HepG2 (cell line): ENCODE measurements around the gene PSMB3. TPM values are rescaled to one million over a fixed set of nuclear protein-coding genes. Genes with fewer than 3 reads are reported as not detected.

Experiments
- DNMT1 ChIP-seq: sonication (generic); formaldehyde crosslinking; IDR thresholded peaks from 2 replicates; pipeline ENCODE4 v1.5.1; 2020; ENCODE audit warnings: mild to moderate bottlenecking, missing genetic modification reagents
- KLF16 ChIP-seq, 2 experiments: sonication (generic) in 1 of 2; formaldehyde crosslinking in 1 of 2; IDR thresholded peaks; 2 replicates each; pipeline versions ENCODE4 v1.6.1 to v1.8.0; 2016 to 2023; ENCODE audit warnings: missing genetic modification reagents in 2 of 2, missing compliant biosample characterization in 1 of 2
- NFKBIZ ChIP-seq: IDR thresholded peaks from 2 replicates; pipeline ENCODE4 v1.6.1; 2018; ENCODE audit warnings: missing genetic modification reagents, missing compliant biosample characterization
- RAD21 ChIP-seq: fragments of 450-650 bp; formaldehyde crosslinking; IDR thresholded peaks from 2 replicates; pipeline ENCODE4 v1.5.0; 2020; ENCODE audit warnings: mild to moderate bottlenecking
- RCOR2 ChIP-seq: IDR thresholded peaks from 2 replicates; pipeline ENCODE4 v1.6.1; 2016; ENCODE audit warnings: missing biosample characterization, missing genetic modification reagents
- SRSF1 ChIP-seq: fragments of 200-400 bp; formaldehyde crosslinking; optimal IDR thresholded peaks from 2 replicates; pipeline ENCODE3; 2017; ENCODE audit warnings: mild to moderate bottlenecking, low read depth, low read length, moderate library complexity
- ZNF354B ChIP-seq: sonication (generic); formaldehyde crosslinking; IDR thresholded peaks from 2 replicates; pipeline ENCODE4 v1.8.0; 2022; ENCODE audit warnings: mild to moderate bottlenecking, missing genetic modification reagents
- polyA plus RNA-seq, 8 experiments: library from polyadenylated mRNA; depleted of rRNA in 3 of 8; stranded (reverse) in 7 of 8; unstranded in 1 of 8; fragments of >200 nt; fragmentation: Illumina TruSeq in 4 of 8; extraction: Trizol in 4 of 8; gene quantifications; 2 replicates each; pipeline versions ENCODE4 v1.2.1 to v1.2.3, GENCODE V29; 2011 to 2016; ENCODE audit warnings: low read depth in 4 of 8, missing spikeins in 1 of 8, mixed read lengths in 1 of 8; ENCODE audit not compliant: insufficient read depth in 1 of 8
- total RNA-seq, 5 experiments: library from RNA; depleted of rRNA; stranded (reverse); fragments of >200 nt; fragmentation: Illumina TruSeq; extraction: Trizol; gene quantifications; 2 replicates each; pipeline ENCODE4 v1.2.3, GENCODE V29; 2016; ENCODE audit warnings: low read depth in 1 of 5
- TF ChIP-seq, protein P1 (sequence below): sonication (generic); formaldehyde crosslinking; IDR thresholded peaks from 2 replicates; pipeline ENCODE4 v1.5.0; 2020; ENCODE audit warnings: mild to moderate bottlenecking, missing genetic modification reagents, borderline replicate concordance
- TF ChIP-seq, protein P2 (sequence below): sonication (generic); formaldehyde crosslinking; IDR thresholded peaks from 2 replicates; pipeline ENCODE4 v1.4.0; 2020; ENCODE audit warnings: missing genetic modification reagents
- TF ChIP-seq, protein P3 (sequence below): sonication (generic); formaldehyde crosslinking; IDR thresholded peaks from 2 replicates; pipeline ENCODE4 v1.4.0; 2020; ENCODE audit warnings: mild to moderate bottlenecking, low read depth, missing genetic modification reagents
- TF ChIP-seq, protein P4 (sequence below): sonication (generic); formaldehyde crosslinking; IDR thresholded peaks from 2 replicates; pipeline ENCODE4 v1.8.0; 2022; ENCODE audit warnings: missing genetic modification reagents, low read depth, mild to moderate bottlenecking, borderline replicate concordance
- TF ChIP-seq, protein P5 (sequence below): sonication (generic); formaldehyde crosslinking; IDR thresholded peaks from 2 replicates; pipeline ENCODE4 v1.8.1; 2023; ENCODE audit warnings: mild to moderate bottlenecking, missing genetic modification reagents, borderline replicate concordance
- TF ChIP-seq, protein P6 (sequence below): sonication (generic); formaldehyde crosslinking; IDR thresholded peaks from 2 replicates; pipeline ENCODE4 v1.4.0; 2020; ENCODE audit warnings: missing genetic modification reagents, mild to moderate bottlenecking, borderline replicate concordance
- TF ChIP-seq, protein P7 (sequence below): IDR thresholded peaks from 2 replicates; pipeline ENCODE4 v1.6.1; 2016; ENCODE audit warnings: low read depth, borderline replicate concordance

PSMB3 gene
- total and polyA plus RNA-seq, 2 of the 13 experiments (the other 11 are each of a cell fraction or from before 2014, with no cell fraction given): 366 to 517 TPM

DNA sequence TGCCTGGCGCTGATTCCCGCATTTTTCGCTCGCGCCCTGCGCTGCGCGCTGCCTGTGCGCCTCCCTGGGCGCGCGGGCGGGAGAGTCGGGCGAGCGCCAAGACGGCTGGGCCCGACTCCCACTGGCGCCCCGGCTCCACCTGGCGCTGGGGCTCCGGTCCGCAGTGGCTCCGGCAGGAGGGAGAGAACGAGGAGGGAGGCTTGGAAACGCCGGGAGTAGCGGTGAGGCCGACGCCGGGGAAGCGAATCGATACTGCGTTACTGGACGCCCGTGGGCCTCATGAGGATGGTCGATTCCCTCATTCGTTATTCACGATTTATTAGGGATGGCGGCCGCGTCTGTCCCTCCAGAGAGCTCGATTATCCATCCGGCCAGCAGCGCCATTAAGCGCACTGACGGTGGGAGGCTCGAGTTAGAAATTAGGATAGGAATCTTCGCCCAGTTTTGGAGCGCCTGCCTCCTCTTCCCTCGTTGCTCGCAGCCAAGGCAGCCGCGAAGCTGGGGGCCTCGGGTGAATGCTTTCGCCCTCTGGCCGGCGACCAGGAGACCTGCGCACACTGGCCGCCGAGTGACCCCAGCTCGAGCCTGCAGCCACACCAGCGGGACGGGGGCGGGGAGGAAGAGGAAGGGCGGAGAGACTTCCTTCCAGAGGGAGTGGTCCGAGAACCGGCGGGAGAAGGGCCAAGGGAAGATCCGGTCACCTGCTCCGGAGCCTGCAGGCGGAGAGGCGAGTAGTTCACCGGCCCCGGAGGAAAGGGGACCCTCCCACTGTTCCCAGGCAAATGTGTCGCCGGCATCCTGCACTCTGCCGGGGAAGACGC, 3.1 kb upstream of the PSMB3 start (continued):
- TF ChIP-seq, protein P1, sequence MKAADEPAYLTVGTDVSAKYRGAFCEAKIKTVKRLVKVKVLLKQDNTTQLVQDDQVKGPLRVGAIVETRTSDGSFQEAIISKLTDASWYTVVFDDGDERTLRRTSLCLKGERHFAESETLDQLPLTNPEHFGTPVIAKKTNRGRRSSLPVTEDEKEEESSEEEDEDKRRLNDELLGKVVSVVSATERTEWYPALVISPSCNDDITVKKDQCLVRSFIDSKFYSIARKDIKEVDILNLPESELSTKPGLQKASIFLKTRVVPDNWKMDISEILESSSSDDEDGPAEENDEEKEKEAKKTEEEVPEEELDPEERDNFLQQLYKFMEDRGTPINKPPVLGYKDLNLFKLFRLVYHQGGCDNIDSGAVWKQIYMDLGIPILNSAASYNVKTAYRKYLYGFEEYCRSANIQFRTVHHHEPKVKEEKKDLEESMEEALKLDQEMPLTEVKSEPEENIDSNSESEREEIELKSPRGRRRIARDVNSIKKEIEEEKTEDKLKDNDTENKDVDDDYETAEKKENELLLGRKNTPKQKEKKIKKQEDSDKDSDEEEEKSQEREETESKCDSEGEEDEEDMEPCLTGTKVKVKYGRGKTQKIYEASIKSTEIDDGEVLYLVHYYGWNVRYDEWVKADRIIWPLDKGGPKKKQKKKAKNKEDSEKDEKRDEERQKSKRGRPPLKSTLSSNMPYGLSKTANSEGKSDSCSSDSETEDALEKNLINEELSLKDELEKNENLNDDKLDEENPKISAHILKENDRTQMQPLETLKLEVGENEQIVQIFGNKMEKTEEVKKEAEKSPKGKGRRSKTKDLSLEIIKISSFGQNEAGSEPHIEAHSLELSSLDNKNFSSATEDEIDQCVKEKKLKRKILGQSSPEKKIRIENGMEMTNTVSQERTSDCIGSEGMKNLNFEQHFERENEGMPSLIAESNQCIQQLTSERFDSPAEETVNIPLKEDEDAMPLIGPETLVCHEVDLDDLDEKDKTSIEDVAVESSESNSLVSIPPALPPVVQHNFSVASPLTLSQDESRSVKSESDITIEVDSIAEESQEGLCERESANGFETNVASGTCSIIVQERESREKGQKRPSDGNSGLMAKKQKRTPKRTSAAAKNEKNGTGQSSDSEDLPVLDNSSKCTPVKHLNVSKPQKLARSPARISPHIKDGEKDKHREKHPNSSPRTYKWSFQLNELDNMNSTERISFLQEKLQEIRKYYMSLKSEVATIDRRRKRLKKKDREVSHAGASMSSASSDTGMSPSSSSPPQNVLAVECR: peak; percentile 89
- 0 out of 2 replicates have a peak, but pooled peaks have one; percentile 23 for TF ChIP-seq DNMT1
- TF ChIP-seq, protein P2, sequence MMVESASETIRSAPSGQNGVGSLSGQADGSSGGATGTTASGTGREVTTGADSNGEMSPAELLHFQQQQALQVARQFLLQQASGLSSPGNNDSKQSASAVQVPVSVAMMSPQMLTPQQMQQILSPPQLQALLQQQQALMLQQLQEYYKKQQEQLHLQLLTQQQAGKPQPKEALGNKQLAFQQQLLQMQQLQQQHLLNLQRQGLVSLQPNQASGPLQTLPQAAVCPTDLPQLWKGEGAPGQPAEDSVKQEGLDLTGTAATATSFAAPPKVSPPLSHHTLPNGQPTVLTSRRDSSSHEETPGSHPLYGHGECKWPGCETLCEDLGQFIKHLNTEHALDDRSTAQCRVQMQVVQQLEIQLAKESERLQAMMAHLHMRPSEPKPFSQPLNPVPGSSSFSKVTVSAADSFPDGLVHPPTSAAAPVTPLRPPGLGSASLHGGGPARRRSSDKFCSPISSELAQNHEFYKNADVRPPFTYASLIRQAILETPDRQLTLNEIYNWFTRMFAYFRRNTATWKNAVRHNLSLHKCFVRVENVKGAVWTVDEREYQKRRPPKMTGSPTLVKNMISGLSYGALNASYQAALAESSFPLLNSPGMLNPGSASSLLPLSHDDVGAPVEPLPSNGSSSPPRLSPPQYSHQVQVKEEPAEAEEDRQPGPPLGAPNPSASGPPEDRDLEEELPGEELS (CRISPR knock-in tag): peak; percentile 75
- no peak for TF ChIP-seq RCOR2
- TF ChIP-seq, protein P3, sequence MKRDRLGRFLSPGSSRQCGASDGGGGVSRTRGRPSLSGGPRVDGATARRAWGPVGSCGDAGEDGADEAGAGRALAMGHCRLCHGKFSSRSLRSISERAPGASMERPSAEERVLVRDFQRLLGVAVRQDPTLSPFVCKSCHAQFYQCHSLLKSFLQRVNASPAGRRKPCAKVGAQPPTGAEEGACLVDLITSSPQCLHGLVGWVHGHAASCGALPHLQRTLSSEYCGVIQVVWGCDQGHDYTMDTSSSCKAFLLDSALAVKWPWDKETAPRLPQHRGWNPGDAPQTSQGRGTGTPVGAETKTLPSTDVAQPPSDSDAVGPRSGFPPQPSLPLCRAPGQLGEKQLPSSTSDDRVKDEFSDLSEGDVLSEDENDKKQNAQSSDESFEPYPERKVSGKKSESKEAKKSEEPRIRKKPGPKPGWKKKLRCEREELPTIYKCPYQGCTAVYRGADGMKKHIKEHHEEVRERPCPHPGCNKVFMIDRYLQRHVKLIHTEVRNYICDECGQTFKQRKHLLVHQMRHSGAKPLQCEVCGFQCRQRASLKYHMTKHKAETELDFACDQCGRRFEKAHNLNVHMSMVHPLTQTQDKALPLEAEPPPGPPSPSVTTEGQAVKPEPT (CRISPR knock-in tag): no peak
- 0 out of 2 replicates have a peak, but pooled peaks have one; percentile 11 for TF ChIP-seq ZNF354B
- 0 out of 2 replicates have a peak, but pooled peaks have one; percentile 31 for TF ChIP-seq NFKBIZ
- TF ChIP-seq, protein P4, sequence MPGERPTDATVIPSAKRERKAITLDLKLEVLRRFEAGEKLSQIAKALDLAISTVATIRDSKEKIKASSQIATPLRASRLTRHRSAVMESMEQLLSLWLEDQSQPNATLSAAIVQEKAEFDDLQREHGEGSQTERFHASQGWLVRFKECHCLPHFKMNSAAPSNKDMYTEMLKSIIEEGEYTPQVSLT: 0 out of 2 replicates have a peak, but pooled peaks have one; percentile 89
- TF ChIP-seq KLF16 (CRISPR knock-in tag; IDR thresholded peaks at IDR 0.05): peak in 1 of 2 experiments; percentile 55; a peak in 2 of 4 replicates
- peak; percentile 44 for TF ChIP-seq SRSF1
- TF ChIP-seq, protein P5, sequence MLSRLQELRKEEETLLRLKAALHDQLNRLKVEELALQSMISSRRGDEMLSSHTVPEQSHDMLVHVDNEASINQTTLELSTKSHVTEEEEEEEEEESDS (CRISPR knock-in tag): no peak; the same call in 1 of the 2 replicates
- TF ChIP-seq, protein P6, sequence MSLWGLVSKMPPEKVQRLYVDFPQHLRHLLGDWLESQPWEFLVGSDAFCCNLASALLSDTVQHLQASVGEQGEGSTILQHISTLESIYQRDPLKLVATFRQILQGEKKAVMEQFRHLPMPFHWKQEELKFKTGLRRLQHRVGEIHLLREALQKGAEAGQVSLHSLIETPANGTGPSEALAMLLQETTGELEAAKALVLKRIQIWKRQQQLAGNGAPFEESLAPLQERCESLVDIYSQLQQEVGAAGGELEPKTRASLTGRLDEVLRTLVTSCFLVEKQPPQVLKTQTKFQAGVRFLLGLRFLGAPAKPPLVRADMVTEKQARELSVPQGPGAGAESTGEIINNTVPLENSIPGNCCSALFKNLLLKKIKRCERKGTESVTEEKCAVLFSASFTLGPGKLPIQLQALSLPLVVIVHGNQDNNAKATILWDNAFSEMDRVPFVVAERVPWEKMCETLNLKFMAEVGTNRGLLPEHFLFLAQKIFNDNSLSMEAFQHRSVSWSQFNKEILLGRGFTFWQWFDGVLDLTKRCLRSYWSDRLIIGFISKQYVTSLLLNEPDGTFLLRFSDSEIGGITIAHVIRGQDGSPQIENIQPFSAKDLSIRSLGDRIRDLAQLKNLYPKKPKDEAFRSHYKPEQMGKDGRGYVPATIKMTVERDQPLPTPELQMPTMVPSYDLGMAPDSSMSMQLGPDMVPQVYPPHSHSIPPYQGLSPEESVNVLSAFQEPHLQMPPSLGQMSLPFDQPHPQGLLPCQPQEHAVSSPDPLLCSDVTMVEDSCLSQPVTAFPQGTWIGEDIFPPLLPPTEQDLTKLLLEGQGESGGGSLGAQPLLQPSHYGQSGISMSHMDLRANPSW (CRISPR knock-in tag): no peak; the same call in 1 of the 2 replicates
- TF ChIP-seq, protein P7, sequence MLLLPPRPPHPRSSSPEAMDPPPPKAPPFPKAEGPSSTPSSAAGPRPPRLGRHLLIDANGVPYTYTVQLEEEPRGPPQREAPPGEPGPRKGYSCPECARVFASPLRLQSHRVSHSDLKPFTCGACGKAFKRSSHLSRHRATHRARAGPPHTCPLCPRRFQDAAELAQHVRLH (CRISPR knock-in tag): peak; percentile 48; the same call in 1 of the 2 replicates
- TF ChIP-seq RAD21 (CRISPR knock-in tag): 0 out of 2 replicates have a peak, but pooled peaks have one; percentile 25
